Left colon (tissue), 2 donors: ENCODE measurements around the gene RXFP1. TPM values are rescaled to one million over a fixed set of nuclear protein-coding genes. Genes with fewer than 3 reads are reported as not detected.

ENCODE experiments used
- ATAC-seq: fragments of 200-7000 bp; cut with Tn5 transposase; one replicate; pipeline ENCODE4 v1.9.1; 2020; ENCODE audit warnings: mild to moderate bottlenecking, moderate library complexity
- DNase-seq, 2 donors: peaks; one replicate each; pipeline ENCODE4 v3.0.0-alpha.2; 2020
- intact Hi-C, 2 donors: fragments of 100-400 bp; cut with DNase I in 1 of 2; cut with micrococcal nuclease in 1 of 2; formaldehyde crosslinking; loops; one replicate each; pipeline versions ENCODE4 v1.11.2 to v1.14.0; 2022; cut with DNase I, micrococcal nuclease
- total RNA-seq, 2 donors: library from RNA; stranded (reverse); fragmentation: NEBNext Ultra II Directional; extraction: Animal tissue kit (Norgen Biotek cat#: 25700); gene quantifications; one replicate each; pipeline ENCODE4 v1.2.1, GENCODE V29; 2021
- donor health status: DM: no; HTN: no; CAD: no.
- donor health status: DM: yes; HTN: yes; CAD: no.

The RXFP1 gene
- total RNA-seq, 2 donors from 2014 or later: 0.18 to 0.28 TPM

DNA sequence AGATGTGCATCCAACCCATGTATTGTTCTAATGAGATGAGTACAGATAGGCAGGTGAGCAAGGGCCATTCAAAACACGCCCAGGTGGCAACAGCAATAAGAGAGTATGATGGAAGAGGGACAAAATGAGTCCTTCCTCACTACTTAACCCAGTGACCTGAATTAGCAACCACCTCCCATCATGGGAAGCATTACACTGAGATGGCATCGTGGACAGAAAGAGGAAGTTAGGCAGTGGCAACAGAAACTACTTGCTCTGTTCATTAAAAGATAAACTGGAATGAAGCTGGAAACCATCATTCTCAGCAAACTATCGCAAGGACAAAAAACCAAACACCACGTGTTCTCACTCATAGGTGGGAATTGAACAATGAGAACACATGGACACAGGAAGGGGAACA is 17.2 kb downstream of the RXFP1 start:
- DNase-seq (no peak), ATAC-seq (no peak)
- intact Hi-C loops: no loop called here

DNA sequence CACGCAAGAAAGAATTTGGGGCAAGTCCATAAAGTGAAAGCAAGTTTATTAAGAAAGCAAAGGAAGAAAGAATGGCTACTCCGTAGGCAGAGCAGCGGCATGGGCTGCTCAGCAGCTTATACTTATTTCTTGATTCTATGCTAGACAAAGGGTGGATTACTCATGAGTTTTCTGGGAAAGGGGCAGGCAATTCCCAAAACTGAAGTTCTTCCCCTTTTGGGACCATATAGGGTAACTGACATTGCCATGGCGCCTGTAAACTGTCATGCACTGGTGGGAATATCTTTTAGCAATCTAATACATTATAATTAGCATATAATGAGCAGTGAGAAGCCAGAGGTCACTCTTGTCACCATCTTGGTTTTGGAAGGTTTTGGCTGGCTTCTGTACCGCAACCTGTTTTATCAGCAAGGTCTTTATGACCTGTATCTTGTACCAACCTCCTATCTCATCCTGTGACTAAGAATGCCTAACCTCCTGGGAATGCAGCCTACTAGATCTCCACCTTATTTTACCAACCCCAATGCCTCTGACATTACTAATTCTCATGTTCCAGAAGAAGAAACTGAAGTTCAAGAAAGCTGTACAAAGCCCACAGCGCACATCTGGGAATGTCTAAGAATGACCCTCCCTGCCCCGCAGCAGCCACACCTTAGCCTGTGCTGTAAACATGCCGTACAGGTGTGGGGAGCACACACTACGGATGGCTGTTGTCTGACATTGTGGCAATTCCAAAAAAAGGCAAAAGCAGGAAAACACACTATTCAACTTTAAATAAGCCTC is 18.6 kb downstream of the RXFP1 start:
- ATAC-seq: no peak

DNA sequence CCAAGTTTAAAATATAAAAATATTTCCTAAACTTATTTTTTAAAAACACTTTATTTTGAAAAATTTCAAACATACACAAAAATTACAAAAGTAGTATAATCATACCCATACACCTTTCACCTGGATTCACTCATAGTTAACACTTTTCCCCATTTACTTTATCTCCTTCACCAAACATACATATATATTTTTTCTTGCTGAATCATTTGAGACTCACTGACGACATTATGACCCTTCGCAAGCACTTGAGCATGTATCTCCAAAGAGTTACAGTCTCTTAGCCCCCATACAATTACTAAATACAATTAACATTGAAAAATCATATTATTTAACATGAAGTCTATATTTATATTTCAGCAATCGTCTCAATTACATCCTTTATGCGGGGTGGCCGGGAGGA is 19.8 kb downstream of the RXFP1 start:
- ATAC-seq (no peak), DNase-seq (no peak)
- intact Hi-C loops: no loop called here

More for the DNA sequence above, 18.6 kb downstream of the RXFP1 start:
- intact Hi-C loops: no loop called here
- DNase-seq: no peak

DNA sequence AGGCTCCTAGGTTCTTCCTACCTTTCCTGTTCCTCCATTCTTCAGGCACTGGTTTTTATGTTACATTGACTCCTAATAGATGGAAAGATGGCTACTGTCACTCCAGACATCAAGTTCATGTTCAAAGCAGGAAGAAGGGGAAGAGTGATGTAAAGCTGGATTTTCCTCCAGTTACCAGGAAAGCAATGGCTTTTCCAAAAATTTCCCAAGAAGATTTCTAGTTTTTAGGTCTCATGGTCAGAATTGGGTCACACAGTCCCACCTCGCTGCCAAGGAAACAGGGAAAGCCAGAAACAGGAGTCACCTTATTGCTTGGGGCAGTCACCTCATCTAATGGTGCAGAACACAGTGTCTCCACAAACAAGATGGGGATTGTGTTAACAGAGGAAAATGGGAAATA is 21.5 kb downstream of the RXFP1 start:
- intact Hi-C loops: no loop called here
- no peak for ATAC-seq

DNA sequence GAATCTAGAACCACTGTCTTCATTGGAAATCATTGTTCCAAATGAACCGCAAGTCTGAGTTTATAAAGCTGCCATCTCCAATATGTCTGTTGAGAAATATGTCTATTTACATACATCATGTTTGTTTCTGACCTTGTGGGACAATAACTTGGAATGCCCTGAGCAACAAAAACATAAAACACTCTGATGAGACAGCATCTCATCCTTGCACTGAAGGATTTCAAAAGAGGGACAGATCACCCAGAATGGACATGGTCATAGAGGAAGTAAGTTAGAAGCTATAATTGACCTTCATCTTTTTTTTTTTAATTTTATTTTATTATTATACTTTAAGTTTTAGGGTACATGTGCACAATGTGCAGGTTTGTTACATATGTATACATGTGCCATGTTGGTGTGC is 22.5 kb downstream of the RXFP1 start:
- ATAC-seq (no peak), DNase-seq (no peak)
- intact Hi-C loops: no loop called here

More for the DNA sequence above, 21.5 kb downstream of the RXFP1 start:
- DNase-seq: no peak

DNA sequence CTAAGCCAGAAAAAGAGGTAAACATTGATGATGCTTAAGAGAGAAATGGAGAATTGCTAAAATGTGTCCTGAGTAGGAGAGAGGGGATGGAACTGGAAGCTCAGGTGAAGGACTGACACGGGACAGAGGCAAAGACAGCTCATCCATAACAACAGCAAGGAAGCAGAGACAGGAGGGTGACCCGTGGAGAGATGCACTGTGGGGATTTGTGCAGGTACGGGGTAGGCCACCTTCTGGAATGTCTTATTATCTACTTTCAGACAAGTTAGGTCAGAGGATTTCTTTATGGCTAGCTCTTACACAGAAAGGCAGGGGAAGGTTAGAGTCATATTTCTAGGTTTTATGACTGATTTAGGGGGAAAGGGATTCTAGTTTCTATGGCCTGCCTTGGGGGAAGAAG is 31.7 kb downstream of the RXFP1 start:
- DNase-seq (no peak), ATAC-seq (no peak)
- intact Hi-C loops: no loop called here

DNA sequence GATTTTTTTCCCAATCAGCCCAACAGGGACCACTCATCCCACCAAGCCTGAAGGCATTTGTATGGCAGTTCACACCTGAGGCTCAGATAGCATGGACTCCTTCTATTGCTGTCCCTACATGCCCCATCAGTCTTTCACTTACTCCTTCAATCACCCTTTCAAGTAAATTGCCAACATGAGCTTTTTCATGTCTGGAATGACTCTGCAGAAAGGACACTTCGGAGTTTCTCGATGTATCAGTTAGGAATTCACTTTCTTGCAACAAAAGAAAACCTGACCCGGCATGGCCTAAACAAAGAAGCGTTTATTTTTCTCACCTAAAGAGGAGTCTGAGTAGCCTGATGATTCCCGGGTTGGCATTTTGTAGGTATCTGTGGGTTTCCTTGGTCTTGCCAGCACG is 38.6 kb downstream of the RXFP1 start:
- DNase-seq (no peak), ATAC-seq (no peak)
- intact Hi-C loops: no loop called here

DNA sequence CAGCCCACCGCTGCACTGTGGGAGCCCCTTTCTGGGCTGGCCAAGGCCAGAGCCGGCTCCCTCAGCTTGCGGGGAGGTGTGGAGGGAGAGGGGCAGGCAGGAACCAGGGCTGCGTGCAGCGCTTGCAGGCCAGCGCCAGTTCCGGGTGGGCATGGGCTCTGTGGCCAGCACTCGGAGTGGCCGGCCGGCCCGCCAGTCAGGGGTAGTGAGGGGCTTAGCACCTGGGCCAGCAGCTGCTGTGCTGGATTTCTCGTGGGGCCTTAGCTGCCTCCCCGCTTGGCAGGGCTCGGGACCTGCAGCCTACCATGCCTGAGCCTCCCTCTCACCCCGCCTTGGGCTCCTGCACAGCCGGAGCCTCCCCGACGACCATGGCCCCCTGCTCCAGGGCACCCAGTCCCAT is 45.2 kb downstream of the RXFP1 start:
- intact Hi-C loops: no loop called here
- ATAC-seq (no peak), DNase-seq (no peak)

DNA sequence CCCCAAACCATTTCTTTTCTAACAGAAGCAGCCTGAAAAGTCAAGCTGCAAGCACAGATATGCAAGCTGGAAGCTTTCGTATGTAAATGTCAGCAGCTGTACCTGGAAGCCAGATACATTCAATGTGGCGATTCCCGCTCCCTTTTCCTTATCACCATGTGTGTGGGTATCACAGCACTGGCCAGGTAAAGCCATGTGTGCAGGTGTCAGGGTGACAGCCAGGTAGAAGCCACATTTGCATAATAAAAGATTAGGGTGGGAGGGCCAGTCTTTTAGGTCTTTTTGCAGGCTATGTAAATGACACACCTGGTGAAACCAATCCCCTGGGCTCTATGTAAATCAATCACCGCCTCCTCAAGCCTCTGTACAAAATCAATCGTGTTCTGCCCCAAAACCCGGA is 50.1 kb downstream of the RXFP1 start:
- intact Hi-C loops: no loop called here
- DNase-seq: no peak
- ATAC-seq: no peak

DNA sequence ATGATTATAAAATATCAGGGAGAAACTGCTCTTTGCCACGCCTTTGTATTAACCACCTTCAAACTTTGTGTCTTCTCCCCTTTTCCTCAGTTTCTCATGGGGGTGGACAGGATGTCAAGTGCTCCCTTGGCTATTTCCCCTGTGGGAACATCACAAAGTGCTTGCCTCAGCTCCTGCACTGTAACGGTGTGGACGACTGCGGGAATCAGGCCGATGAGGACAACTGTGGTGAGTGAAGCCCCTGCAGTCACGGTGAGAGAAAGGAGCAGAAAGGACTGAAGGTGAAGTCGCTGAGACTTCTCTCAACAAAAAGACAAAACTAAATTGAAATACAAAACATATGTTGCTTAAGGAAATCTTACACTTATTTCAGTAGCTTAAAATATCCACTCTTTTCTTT is 50.9 kb downstream of the RXFP1 start:
- ATAC-seq (no peak), DNase-seq (no peak)
- intact Hi-C loops: no loop called here

DNA sequence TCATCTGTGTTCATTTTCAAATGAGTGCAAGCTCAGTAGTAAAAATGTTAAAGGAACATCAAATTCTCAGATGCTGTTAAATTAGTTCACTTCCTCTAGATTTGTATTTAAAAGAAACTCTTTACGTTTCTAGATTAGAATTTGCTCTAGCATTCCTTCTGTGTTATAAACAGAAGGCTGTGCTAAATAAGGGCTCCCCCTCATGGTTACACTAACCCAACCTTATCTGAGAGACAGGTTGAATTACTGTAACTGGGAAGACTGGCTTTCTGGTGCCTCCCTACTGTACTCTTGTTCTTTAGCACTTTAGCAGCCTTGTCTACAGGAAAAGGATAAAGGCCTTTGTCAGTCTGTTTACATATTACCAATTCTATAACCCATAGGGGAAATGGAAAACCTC is 56.8 kb downstream of the RXFP1 start:
- ATAC-seq: no peak
- intact Hi-C loops: no loop called here
- DNase-seq: no peak

DNA sequence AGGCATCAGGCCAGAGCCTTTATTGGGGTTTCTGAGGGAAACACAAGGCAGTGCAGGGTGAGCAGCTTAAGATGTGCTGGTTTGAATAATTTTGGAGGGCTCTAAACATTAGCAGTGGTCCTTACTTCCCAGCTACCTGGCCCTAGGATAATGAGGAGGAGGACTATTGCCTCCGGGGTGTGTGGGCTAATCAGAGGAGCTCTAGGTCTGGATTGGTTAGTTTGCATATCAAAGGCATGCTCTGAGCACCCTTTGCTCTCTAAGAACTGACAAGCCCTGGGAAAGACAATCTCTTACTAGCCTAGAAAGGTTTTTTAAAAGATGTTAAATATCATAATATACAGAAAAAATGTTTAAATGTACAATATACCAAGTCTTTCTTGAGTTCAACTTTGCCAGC is 58.4 kb downstream of the RXFP1 start:
- no peak for ATAC-seq
- intact Hi-C loops: no loop called here
- DNase-seq: no peak

DNA sequence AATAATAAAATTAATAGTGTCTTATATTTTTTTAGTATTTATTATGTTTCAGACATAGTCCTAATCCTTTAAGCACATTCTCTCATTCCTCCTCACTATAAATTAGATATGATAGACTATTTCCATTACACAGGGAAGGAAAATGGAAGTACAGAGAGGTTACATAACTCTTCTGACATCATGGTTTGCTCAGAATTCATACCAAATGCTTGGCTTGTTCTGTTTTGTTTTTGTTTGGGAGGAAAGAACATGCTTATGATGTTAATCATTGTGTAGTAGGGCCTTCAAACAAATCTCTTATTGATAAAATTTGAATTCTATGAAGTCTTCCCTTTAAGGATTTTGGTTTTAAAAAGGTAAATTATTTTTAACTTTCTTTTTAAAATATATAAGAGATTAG is 59.5 kb downstream of the RXFP1 start:
- ATAC-seq (no peak), DNase-seq (no peak)
- intact Hi-C loops: no loop called here

DNA sequence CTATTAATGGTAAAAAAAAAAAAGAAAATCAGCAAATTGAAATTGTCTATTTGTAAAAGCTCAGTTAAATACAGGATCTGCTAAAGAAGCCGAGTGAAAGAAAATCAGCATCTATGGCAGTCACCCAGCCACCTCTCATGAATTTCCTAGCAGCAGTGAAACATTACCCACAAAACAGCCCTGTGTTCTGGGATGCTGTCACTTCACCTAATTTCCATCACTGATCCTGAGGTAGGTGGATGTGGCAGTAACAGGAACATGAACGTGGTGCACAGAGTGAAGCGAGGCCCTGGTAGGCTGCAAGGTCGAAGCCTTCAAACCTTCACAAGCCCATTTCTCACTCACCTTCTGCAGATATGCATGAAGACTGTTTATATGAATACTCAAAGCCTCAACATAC is 65.2 kb downstream of the RXFP1 start:
- intact Hi-C loops: no loop called here
- ATAC-seq (no peak), DNase-seq (no peak)

DNA sequence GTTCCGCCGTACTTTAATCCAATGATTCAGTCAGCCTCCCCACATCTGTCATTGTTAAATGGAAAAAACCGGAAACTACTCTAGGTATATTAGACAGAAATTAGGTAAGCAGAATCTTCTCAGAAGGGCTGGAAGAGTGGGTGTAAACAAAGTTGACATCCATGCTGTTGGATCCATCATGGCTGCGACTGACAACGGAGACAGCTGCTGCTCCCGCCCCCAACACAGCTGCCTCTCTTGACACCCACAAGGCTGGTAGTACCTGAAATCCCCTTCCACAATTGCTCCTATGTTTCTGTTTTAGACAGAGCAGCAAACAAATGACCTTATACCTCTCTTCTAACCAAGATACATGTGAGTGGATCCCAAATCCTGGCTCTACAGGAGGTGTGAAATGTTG is 66.6 kb downstream of the RXFP1 start:
- DNase-seq (no peak), ATAC-seq (no peak)
- intact Hi-C loops: no loop called here

DNA sequence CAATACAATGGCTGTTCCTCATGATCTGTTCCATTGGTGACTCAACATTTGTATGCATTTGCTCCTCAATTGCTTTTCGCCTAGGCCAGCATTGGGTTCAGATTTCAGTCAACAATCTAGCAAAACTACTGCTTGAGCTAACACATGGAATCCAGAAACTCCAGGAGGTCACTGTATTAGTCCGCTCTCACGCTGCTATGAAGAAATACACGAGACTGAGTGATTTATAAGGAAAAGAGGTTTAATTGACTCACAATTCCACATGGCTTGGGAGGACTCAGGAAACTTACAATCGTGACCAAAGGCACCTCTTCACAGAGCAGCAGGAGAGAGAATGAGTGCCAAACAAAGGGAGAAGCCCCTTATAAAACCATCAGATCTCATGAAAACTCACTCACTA is 67.1 kb downstream of the RXFP1 start:
- intact Hi-C loops: no loop called here
- DNase-seq (no peak), ATAC-seq (no peak)

DNA sequence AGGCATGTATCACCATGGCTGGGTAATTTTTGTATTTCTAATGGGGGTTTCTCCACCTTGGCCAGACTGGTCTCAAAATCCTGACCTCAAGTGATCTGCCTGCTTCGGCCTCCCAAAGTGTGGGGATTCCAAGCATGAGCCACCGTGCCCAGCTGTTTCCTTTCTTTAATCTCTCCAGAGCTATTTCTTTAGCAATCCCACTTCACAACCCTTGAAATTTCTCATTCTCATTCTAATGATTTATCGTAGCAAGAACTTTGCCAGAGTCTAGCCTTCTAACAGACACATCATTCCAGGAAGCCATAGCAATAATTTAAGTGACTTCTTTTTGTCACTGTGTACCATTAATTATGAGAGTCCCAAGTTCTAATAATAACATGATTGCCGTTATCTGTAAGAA is 68.6 kb downstream of the RXFP1 start:
- intact Hi-C loops: no loop called here
- ATAC-seq (no peak), DNase-seq (no peak)

DNA sequence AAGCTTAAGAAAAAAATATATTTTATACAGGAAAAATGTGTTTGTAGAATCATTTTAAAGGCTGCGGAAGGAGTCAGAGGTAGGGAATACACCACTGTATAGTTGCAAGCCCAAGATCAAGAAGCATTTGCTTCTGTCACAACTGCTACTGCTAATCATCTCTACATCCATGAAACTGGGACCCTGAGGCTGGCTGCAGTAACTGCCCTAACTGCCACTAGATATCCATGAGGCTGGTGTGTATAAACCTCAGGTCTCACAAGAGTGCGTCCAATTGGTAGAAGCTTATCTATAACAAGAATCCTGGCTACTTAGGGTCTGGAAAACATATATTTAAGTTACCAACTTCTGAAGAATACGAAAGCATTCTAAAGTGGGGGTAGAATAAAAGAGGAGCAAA is 69.1 kb downstream of the RXFP1 start:
- no peak for ATAC-seq
- no peak for DNase-seq
- intact Hi-C loops: no loop called here

DNA sequence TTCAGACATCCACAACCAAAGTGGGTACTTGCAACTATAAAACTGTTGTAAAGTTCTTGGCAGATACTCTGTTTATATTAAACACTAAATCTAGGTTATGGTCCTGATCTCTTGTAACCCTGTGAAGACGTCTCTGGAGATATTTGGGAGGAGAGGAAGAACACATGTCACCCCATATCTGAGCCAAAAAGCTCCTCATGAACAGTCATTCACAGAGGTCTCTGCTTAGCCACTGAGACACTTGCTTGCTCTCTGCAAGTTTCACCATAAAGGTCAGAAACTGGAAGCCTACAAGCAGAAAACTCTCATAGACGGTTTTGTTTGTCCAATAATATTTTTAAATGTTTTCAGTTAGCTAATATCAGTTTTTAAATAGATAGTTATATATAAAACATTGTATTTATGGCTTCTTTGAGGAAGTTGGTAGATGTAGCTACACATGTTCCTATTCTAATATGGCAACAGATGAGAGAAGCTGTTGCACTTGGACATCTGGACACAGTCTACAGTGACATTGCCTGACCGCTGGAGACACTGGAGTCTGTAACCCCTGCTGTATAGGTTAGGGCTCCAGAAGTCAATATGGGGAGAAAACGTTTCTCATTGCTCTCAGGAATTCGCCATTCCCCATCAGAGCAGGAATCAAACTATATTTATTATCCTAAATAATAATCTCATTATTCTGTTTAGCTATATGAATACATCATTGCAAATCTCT is 76.4 kb downstream of the RXFP1 start:
- ATAC-seq (no peak), DNase-seq (no peak)
- intact Hi-C loops: no loop called here

DNA sequence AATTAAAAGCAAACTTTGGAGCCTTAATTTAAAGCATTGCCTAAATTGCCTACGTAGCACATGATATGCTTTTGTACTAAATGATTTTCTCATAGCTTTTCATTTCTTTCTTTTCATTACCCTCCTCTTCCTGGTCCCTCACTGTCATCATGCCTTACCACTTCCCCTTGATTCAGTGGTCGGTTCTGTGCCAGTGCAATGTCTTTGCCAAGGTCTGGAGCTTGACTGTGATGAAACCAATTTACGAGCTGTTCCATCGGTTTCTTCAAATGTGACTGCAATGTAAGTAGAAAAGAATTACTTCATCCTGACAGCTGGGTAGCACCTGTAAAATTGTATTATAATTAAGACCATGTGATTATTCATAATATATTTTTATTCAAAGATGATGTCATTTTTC is 77.5 kb downstream of the RXFP1 start:
- DNase-seq (no peak), ATAC-seq (no peak)
- intact Hi-C loops: no loop called here
